Kidney (tissue), 14 donors: ENCODE results near the gene PCBD2. TPM values are rescaled to one million over a fixed set of nuclear protein-coding genes. Genes with fewer than 3 reads are reported as not detected.
"Not testable (repeated sequence)": the region's sequence is repeated elsewhere in the genome, so short reads cannot be mapped to it uniquely, and the experiment has no call there.

Source experiments
- DNase-seq, 5 donors: peaks; one replicate each; pipeline ENCODE4 v3.0.0-alpha.2; 2013 to 2020
- FAIRE-seq: peaks from 2 replicates; lab custom pipeline; 2012; peaks lifted over from hg19 to GRCh38; lab: Jason Lieb, UNC
- H3K27ac ChIP-seq, 2 donors: one replicate each; pipeline ENCODE4 v1.7.0; 2013; ENCODE audit warnings: low read depth in 2 of 2, low read length in 2 of 2, inconsistent platforms in 1 of 2
- H3K27me3 ChIP-seq: one replicate; pipeline ENCODE4 v1.7.1; 2013; ENCODE audit warnings: low read length, inconsistent platforms; ENCODE audit not compliant: control insufficient read depth, insufficient read depth
- H3K36me3 ChIP-seq, 3 donors: one replicate each; pipeline versions ENCODE4 v1.7.0 to v1.7.1; 2013; ENCODE audit warnings: low read length in 3 of 3, control low read depth in 1 of 3, inconsistent platforms in 1 of 3; ENCODE audit not compliant: insufficient read depth in 3 of 3, control insufficient read depth in 2 of 3
- H3K4me1 ChIP-seq, 3 donors: one replicate each; pipeline versions ENCODE4 v1.7.0 to v1.7.1; 2013; ENCODE audit warnings: low read length in 3 of 3, inconsistent platforms in 1 of 3, low read depth in 1 of 3; ENCODE audit not compliant: control insufficient read depth in 2 of 3, insufficient read depth in 2 of 3
- H3K4me3 ChIP-seq, 3 donors: one replicate each; pipeline versions ENCODE4 v1.7.0 to v1.8.1; 2013; ENCODE audit warnings: low read length in 3 of 3, control low read depth in 1 of 3, inconsistent platforms in 1 of 3
- H3K9ac ChIP-seq, 3 donors: one replicate each; pipeline versions ENCODE4 v1.7.0 to v1.7.1; 2013; ENCODE audit warnings: low read length in 3 of 3, control low read depth in 1 of 3, inconsistent platforms in 1 of 3
- H3K9me3 ChIP-seq, 3 donors: one replicate each; pipeline versions ENCODE4 v1.7.0 to v1.7.1; 2013; ENCODE audit warnings: low read length in 3 of 3, control low read depth in 1 of 3, inconsistent platforms in 1 of 3; ENCODE audit not compliant: control insufficient read depth in 2 of 3, insufficient read depth in 1 of 3
- CTCF ChIP-seq: IDR thresholded peaks from 3 replicates; pipeline ENCODE4 v1.5.1; 2012; ENCODE audit warnings: mild to moderate bottlenecking, moderate library complexity, borderline replicate concordance; ENCODE audit not compliant: insufficient read depth; ENCODE audit errors: extremely low read depth
- intact Hi-C: fragments of 100-400 bp; cut with DNase I; formaldehyde crosslinking; loops from one replicate; pipeline ENCODE4 v1.11.1; 2022
- polyA plus RNA-seq: library from polyadenylated mRNA; stranded (reverse); fragments of 350-450 nt; fragmentation: Illumina TruSeq; extraction: RNeasy Lipid Tissue Mini Kit (QIAGEN cat#74804); gene quantifications from one replicate; pipeline ENCODE4 v1.2.3, GENCODE V29; 2014; ENCODE audit warnings: low read depth, low replicate concordance; ENCODE audit not compliant: insufficient read depth
- total RNA-seq: library from RNA; stranded (reverse); fragmentation: NEBNext Ultra II Directional; extraction: Animal tissue kit (Norgen Biotek cat#: 25700); gene quantifications from one replicate; pipeline ENCODE4 v1.2.1, GENCODE V29; 2021
- donor health status: control.
- donor health status: control.
- donor health status: control.
- donor health status: control.
- donor health status: control.
- donor health status: DM: yes; HTN: yes; CAD: no.
- donor health status: Normal renal cell carcinoma (clear cell type).

Gene PCBD2
- total and polyA plus RNA-seq, 2 donors from 2014 or later, result 8.4 to 19.2 TPM

- peaks cover 0 to 19% (median 5%) of the 10 kb centered on the region in 3 donors for H3K9me3 ChIP-seq
- H3K36me3 ChIP-seq, result peaks cover 0 to 2% (median 0%) of the 10 kb centered on the region in 3 donors
- H3K4me3 ChIP-seq, result no peak overlapping the region
- DNase-seq (no peak), FAIRE-seq (no peak)
- no peak for TF ChIP-seq CTCF
- no peak overlapping the region for H3K27ac ChIP-seq
- intact Hi-C loops, result no loop called here
- H3K9ac ChIP-seq, result no peak overlapping the region
- no peaks in the 10 kb centered on the region for H3K27me3 ChIP-seq
- H3K4me1 ChIP-seq, result no peaks in the 10 kb centered on the region
Measured at GRCh38 chr5:134976841-134977240, 71.9 kb downstream of the PCBD2 start.

- H3K36me3 ChIP-seq, result peaks cover 0 to 2% (median 0%) of the 10 kb centered on the region in 3 donors
- no peak overlapping the region for H3K27ac ChIP-seq
- H3K9me3 ChIP-seq, result peaks cover 0 to 34% (median 7%) of the 10 kb centered on the region in 3 donors
- H3K9ac ChIP-seq, result no peak overlapping the region
- intact Hi-C loops, result no loop called here
- FAIRE-seq, result no peak
- H3K27me3 ChIP-seq, result no peaks in the 10 kb centered on the region
- TF ChIP-seq CTCF, result no peak
- no peak for DNase-seq
- no peaks in the 10 kb centered on the region for H3K4me1 ChIP-seq
- H3K4me3 ChIP-seq, result no peak overlapping the region
Measured at GRCh38 chr5:134979416-134979815, 74.5 kb downstream of the PCBD2 start.

- H3K27me3 ChIP-seq, result no peaks in the 10 kb centered on the region
- no peak for TF ChIP-seq CTCF
- peaks cover 0 to 26% (median 4%) of the 10 kb centered on the region in 3 donors for H3K9me3 ChIP-seq
- intact Hi-C loops, result no loop called here
- no peak for FAIRE-seq
- H3K27ac ChIP-seq, result no peak overlapping the region
- H3K9ac ChIP-seq, result no peak overlapping the region
- H3K36me3 ChIP-seq, result no peaks in the 10 kb centered on the region
- H3K4me1 ChIP-seq, result no peaks in the 10 kb centered on the region
- H3K4me3 ChIP-seq, result no peak overlapping the region
- no peak for DNase-seq
Measured at GRCh38 chr5:134982230-134982629, 77.3 kb downstream of the PCBD2 start.

- no peaks in the 10 kb centered on the region for H3K4me1 ChIP-seq
- no peak overlapping the region for H3K27ac ChIP-seq
- TF ChIP-seq CTCF, result no peak
- DNase-seq (no peak), FAIRE-seq (no peak)
- no peaks in the 10 kb centered on the region for H3K27me3 ChIP-seq
- no peak overlapping the region for H3K4me3 ChIP-seq
- H3K9ac ChIP-seq, result no peak overlapping the region
- H3K36me3 ChIP-seq, result no peaks in the 10 kb centered on the region
- peaks cover 0 to 4% (median 0%) of the 10 kb centered on the region in 3 donors for H3K9me3 ChIP-seq
- intact Hi-C loops, result no loop called here
Measured at GRCh38 chr5:134989266-134989830, 84.4 kb downstream of the PCBD2 start.

- H3K36me3 ChIP-seq, intact Hi-C loops, DNase-seq, H3K9me3 ChIP-seq, H3K4me1 ChIP-seq, H3K27me3 ChIP-seq, H3K4me3 ChIP-seq, H3K27ac ChIP-seq, H3K9ac ChIP-seq, FAIRE-seq: not testable (repeated sequence)
Measured at GRCh38 chr5:134990183-134990582, 85.3 kb downstream of the PCBD2 start.
